ENCODE data around the gene BAD.

BAD gene

DNA sequence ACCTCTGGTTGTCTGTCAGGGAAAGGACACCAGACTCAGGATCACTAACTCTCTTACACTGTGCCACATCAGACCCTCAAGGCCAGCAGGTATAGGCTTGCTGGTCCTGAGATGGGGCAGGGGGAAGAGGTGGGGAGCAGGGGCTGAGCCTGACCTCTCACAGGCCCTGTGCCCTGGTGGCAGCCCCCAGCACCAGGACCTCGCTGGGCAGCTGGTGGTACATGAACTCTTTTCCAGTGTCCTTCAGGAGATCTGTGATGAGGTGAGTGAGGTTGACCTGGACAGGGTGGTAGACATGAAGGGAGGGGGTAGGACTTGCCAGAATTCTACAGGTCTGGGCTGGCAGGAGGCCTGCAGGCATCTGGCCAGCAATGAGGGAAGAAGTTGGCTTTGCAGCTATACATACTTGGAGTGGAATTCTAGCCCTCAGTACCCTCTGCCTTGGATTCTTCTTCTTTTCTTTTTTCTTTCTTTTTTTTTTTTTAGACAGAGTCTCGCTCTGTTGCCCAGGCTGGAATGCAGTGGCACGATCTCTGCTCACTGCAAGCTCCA, 57.0 kb downstream of the BAD start:
- DNase-seq: no peak

DNA sequence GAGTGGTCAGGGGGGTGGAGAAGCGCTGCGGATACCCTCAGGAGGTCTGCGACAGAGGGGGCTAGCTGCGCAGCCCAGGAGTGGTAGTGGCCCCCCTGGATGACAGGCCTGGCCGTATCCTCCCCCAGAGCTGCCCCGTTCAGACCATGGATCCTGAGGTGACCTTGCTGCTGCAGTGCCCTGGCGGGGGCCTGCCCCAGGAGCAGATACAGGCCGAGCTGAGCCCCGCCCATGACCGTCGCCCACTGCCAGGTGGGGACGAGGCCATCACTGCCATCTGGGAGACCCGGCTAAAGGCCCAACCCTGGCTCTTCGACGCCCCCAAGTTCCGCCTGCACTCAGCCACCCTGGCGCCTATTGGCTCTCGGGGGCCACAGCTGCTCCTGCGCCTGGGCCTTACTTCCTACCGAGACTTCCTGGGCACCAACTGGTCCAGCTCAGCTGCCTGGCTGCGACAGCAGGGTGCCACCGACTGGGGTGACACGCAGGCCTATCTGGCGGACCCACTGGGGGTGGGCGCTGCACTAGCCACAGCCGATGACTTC, 57.9 kb downstream of the BAD start:
- DNase-seq: peak; percentile 79 to 92 (median 89)

DNA sequence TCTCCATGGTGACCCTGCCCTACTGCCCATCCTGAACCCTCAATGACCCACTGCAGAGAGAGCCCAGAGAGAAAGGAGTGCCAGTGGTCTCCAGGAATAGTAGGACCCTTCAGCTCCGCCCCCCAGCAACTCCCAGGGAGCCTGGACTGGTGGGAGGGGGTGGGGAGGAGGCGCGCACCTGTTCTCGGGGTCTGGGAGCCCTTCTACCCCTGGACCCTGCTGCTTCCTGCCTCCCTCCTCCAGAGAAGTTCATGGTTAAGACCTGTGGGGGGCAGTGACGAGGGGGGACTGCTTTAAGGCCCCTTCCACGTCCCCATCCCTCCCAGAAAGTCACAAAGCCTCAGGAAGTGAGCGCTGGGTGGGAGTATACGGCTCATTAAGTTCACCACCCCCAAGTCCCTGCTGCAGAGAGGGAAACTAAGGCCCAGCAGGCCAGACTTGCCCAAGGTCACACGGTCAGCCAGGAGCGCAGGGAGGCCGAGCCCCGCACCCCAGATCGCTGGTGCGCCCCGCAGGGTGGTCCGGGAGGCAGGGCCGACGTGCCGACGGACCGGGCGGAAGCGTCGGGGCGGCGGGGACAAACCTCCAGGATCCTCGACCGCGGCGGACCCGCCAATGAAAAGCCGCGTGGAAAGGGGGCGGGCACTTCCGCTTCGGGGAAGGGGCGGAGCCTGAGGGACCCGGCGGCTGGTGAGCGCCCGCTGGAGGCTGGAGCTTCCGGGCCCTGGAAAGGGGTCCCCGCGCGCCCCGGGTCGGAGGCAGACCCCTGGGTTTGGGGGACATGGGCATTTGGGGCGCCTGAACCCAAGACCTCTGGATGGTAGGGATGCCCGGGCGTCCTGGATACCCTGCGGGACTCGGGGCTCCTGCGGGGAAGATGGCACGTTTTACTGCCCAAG, 58.6 kb downstream of the BAD start, which contains the start of the genes NUDT22 and TRPT1:
TSS of gene NUDT22 (plus strand) at position 667 of the 899 bp plus-strand sequence. CDS start 379 bp downstream, outside the sequence.
TSS of gene TRPT1 (minus strand) at position 579 of the 899 bp plus-strand sequence. CDS start at position 253, 326 bp downstream.
- DNase-seq: peak; percentile 93 to 97 (median 94)

DNA sequence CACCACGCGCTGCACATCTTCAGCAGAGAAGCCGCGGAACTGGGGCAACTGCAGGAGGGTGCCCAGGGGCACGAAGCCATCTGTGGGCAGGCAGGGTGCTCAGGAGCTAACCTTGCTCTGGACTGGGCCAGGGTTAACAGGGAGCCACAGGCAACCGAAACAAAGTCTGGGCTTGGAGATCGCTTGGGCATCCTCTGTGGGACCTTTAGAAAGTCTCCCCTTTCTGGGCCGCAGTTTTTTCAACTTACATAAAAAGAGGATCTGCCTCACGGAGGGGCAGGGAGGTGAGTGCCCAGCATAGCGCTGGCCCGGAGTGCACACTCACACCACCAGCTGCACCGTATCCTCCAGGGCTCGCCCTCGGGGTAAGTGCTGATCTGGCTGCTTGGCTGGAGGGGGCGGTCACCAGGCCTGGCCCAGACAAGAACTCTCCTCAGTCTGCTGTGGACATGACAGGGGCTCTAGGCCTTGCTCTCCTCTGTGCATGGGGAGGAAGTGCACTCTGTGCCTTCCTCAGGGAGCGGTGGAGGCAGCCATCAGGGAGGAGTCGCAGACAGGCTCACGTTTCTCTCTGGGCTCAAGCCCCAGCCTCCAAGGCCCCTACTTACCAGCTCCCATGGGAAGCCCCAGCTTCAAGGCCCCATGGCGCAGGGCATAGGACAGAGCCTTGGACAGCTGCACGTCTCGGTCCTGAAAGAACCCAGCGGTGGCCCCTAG, 59.4 kb downstream of the BAD start:
- peak; percentile 44 to 68 (median 58) for DNase-seq

DNA sequence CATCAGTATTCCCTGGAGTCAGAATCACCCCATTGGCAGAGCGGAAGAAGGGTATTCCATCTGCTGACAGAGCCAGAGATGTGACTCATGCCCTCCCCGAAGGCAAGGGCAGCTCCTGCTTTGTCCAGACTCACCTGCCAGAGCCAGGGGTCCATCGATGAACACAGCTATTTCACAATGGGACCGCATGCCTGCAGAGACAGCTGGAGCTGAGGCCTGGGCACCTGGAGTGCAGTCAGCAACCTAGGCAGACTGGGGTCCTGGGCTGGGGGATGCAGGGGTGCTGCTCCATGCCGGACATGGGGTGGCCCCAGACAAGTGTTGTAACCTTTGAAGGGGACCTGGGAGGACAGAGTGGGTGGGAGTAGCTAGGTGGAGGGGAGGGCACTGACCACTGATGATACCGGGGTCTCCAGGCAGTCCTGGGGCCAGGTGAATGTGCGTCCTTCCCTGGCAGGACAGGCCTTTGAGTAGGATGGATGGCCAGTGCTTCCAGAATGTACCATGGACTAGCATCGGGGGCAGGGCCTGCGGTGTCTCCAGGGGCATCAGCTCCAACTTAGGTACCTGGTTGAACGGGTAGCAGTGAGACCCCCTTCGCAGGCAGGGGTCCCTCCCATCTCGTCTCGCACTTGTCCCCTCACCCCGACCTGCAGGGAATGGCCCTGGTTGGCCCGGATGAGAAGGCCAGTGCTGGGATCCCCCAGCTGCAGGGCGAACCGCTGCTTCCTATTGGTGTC, 60.1 kb downstream of the BAD start:
- peak in 1 of 4 experiments; percentile 31 for DNase-seq

DNA sequence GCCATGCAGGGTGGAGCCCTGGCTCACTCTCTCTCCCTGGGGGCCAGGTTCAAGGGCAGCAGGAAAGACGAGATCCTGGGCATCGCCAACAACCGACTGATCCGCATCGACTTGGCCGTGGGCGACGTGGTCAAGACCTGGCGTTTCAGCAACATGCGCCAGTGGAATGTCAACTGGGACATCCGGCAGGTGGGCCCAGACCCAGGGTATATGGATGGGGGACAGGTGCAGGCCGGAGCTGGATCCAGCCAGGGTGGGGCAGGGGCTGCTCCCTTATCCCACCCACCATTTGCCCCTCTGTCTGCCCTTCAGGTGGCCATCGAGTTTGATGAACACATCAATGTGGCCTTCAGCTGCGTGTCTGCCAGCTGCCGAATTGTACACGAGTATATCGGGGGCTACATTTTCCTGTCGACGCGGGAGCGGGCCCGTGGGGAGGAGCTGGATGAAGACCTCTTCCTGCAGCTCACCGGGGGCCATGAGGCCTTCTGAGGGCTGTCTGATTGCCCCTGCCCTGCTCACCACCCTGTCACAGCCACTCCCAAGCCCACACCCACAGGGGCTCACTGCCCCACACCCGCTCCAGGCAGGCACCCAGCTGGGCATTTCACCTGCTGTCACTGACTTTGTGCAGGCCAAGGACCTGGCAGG, 61.3 kb downstream of the BAD start:
- no peak for DNase-seq

DNA sequence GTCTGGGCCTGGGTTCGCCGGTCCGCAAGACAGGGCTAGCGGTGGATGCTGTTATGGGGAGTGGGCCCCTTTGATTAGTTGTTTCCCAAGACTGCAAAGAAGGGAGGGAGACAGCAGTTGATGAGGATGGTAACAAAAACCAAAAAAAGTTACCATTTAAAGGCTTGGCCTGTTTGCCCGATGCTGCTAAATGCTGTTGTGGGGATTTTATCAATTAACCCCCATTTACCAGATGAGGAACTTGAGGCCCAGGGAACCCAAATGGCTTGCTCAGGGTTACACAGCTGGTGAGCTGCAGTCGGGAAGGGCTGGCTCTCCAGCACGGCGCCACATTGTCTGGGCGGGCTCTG, 61.8 kb downstream of the BAD start:
- DNase-seq: no peak

DNA sequence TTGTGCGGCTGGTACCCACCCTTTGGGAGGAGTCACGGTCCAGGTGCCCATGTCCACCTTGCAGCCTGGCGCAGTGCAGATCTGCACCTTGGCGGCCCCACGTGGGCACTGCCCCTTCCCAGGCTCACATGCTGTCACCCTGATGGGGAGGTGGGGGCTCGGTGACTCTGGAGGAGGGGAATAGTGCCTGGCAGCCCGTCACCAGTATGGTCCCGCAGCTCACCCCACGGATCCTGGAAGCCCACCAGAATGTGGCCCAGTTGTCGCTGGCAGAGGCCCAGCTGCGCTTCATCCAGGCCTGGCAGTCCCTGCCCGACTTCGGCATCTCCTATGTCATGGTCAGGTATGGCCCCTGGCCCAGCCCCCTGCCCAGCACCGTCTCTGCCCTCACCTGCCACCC, 63.7 kb downstream of the BAD start:
- no peak for DNase-seq

DNA sequence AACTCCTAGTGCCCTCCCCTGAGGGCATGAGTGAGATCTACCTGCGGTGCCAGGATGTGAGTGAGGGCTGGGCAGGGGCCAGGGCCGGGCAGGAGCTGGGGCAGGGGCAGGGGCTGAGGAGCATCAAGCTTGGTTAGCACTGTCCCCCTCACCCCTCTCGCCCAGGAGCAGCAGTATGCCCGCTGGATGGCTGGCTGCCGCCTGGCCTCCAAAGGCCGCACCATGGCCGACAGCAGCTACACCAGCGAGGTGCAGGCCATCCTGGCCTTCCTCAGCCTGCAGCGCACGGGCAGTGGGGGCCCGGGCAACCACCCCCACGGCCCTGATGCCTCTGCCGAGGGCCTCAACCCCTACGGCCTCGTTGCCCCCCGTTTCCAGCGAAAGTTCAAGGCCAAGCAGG, 64.2 kb downstream of the BAD start:
- DNase-seq: no peak

Measured in suppressor macrophage (primary cell).